Adrenal gland (tissue), 12 donors: ENCODE measurements around the gene CYB561. TPM values are rescaled to one million over a fixed set of nuclear protein-coding genes. Genes with fewer than 3 reads are reported as not detected.
A peak's percentile ranks its signal among the peaks of the same experiment; 100 is the strongest.

Experiments used
- DNase-seq, 7 donors: peaks; one replicate each; pipeline ENCODE4 v3.0.0-alpha.2; 2019 to 2020
- H3K27ac ChIP-seq, 5 donors: fragments of 200-600 bp; sonication (generic) in 4 of 5; 1 replicate in 3 of 5; 2 replicates in 2 of 5; pipeline versions ENCODE4 v1.5.1 to v1.8.0; 2016 to 2020; ENCODE audit warnings: mild to moderate bottlenecking in 1 of 5
- H3K27me3 ChIP-seq: fragments of 200-600 bp; 2 replicates; pipeline ENCODE4 v1.8.0; 2021
- H3K36me3 ChIP-seq, 2 donors: fragments of 200-600 bp; replicated peaks in 1 of 2; 1 replicate in 1 of 2; 2 replicates in 1 of 2; pipeline versions ENCODE4 v1.5.1 to v1.8.0; 2018 to 2022
- H3K4me1 ChIP-seq, 2 donors: fragments of 200-600 bp; replicated peaks in 1 of 2; 1 replicate in 1 of 2; 2 replicates in 1 of 2; pipeline versions ENCODE4 v1.5.1 to v1.8.0; 2018 to 2021
- H3K4me3 ChIP-seq, 4 donors: fragments of 200-600 bp; sonication (generic) in 3 of 4; one replicate each; pipeline ENCODE4 v1.5.1; 2016 to 2018
- H3K9me3 ChIP-seq, 3 donors: fragments of 200-600 bp; sonication (generic) in 1 of 3; replicated peaks in 1 of 3; 1 replicate in 2 of 3; 2 replicates in 1 of 3; pipeline versions ENCODE4 v1.5.1 to v1.8.0; 2016 to 2021
- CTCF ChIP-seq, 6 experiments: fragments of 450-650 bp in 4 of 6; fragments of 200-600 bp in 2 of 6; sonication (generic) in 1 of 6; IDR thresholded peaks; 1 replicate in 5 of 6; 2 replicates in 1 of 6; pipeline versions ENCODE4 v1.5.1 to v1.8.0; 2016 to 2021; ENCODE audit warnings: antibody characterized with exemption in 6 of 6, mild to moderate bottlenecking in 2 of 6, moderate library complexity in 1 of 6
- POLR2A ChIP-seq, 2 donors: fragments of 450-650 bp; IDR thresholded peaks; one replicate each; pipeline ENCODE4 v1.6.1; 2017; ENCODE audit warnings: antibody characterized with exemption in 2 of 2, mild to moderate bottlenecking in 2 of 2, moderate library complexity in 1 of 2
- WGBS, 4 donors: extraction: QIAGEN DNeasy Blood & Tissue Kit in 2 of 4; methylation state at CpG; one replicate each; pipeline versions ENCODE4 v1.1.5 to v1.1.7; 2013 to 2017; 5-methylcytosine and 5-hydroxymethylcytosine counted together
- intact Hi-C, 2 donors: fragments of 100-400 bp; cut with DNase I; formaldehyde crosslinking; loops; one replicate each; pipeline versions ENCODE4 v1.14.1 to v1.15.0; 2022 to 2023
- polyA plus RNA-seq, 3 donors: library from polyadenylated mRNA; stranded (reverse); fragments of 200-250 nt in 2 of 3; fragments of 350-450 nt in 1 of 3; fragmentation: Illumina TruSeq in 1 of 3; extraction: RNeasy Lipid Tissue Mini Kit (QIAGEN cat#74804) in 1 of 3; gene quantifications; one replicate each; pipeline ENCODE4 v1.2.3, GENCODE V29; 2013 to 2014
- total RNA-seq, 9 donors: library from RNA; depleted of rRNA in 4 of 9; stranded (reverse); fragments of >200 nt in 4 of 9; fragments of 120-200 nt in 1 of 9; fragmentation: NEBNext Ultra II Directional in 1 of 9; extraction: Animal tissue kit (Norgen Biotek cat#: 25700) in 1 of 9; gene quantifications; one replicate each; pipeline versions ENCODE4 v1.1.0 to v1.2.4, GENCODE V29; 2013 to 2023
- donor health status: healthy with polysubstance abuse.
- donor health status: Bipolar disorder and iron deficiency.
- donor health status: DM: yes; HTN: yes; CAD: no.
- donor health status: DM: no; HTN: no; CAD: no.
- donor health status: DM: no; HTN: no; CAD: no.
- donor health status: DM: yes; HTN: yes; CAD: no.

Gene CYB561
- total and polyA plus RNA-seq, 12 donors = 14.3 to 195 (median 68.4) TPM

GRCh38 chr17:63463771-63464170 is 17.7 kb upstream of the CYB561 start:
- intact Hi-C loops = no loop called here
- Histone ChIP-seq H3K4me3 (no peak overlapping the region), H3K27ac (no peak overlapping the region), H3K27me3 (no peaks in the 10 kb centered on the region), H3K36me3 (no peaks in the 10 kb centered on the region), H3K4me1 (peaks cover 0 to 12% of the 10 kb centered on the region in 2 donors), H3K9me3 (no peaks in the 10 kb centered on the region)
- TF ChIP-seq POLR2A (IDR thresholded peaks at IDR 0.05) (no peak), CTCF (IDR thresholded peaks at IDR 0.05) (no peak)
- WGBS, 4 donors = 49 to 90% (median 55%) methylated on average over 3 of the region's 3 CpGs
- DNase-seq = no peak

- Histone ChIP-seq H3K36me3 (no peaks in the 10 kb centered on the region), H3K27me3 (no peaks in the 10 kb centered on the region), H3K9me3 (no peaks in the 10 kb centered on the region), H3K4me3 (no peak overlapping the region), H3K4me1 (peaks cover 0 to 15% of the 10 kb centered on the region in 2 donors), H3K27ac (no peak overlapping the region)
- intact Hi-C loops = no loop called here
- DNase-seq = peak in 1 of 7 donors; percentile 16
- 83 to 92% (median 85%) methylated on average over 9 of the region's 9 CpGs for WGBS, 4 donors
- TF ChIP-seq CTCF (IDR thresholded peaks at IDR 0.05) (no peak), POLR2A (IDR thresholded peaks at IDR 0.05) (no peak)
Measured at GRCh38 chr17:63460018-63460417, 13.9 kb upstream of the CYB561 start.

- intact Hi-C loops = no loop called here
- no peak for DNase-seq
- H3K36me3 ChIP-seq = no peaks in the 10 kb centered on the region
- H3K4me1 ChIP-seq = peaks cover 0 to 15% of the 10 kb centered on the region in 2 donors
- no peaks in the 10 kb centered on the region for H3K9me3 ChIP-seq
- no peaks in the 10 kb centered on the region for H3K27me3 ChIP-seq
- no peak overlapping the region for H3K27ac ChIP-seq
- TF ChIP-seq POLR2A (IDR thresholded peaks at IDR 0.05) (no peak), CTCF (IDR thresholded peaks at IDR 0.05) (no peak)
- 86 to 93% (median 90%) methylated on average over 4 of the region's 4 CpGs for WGBS, 4 donors
- no peak overlapping the region for H3K4me3 ChIP-seq
Measured at GRCh38 chr17:63458478-63458877, 12.4 kb upstream of the CYB561 start.

- peaks cover 8 to 28% of the 10 kb centered on the region in 2 donors for H3K4me1 ChIP-seq
- intact Hi-C loops = no loop called here
- WGBS, 4 donors = 71 to 75% (median 74%) methylated on average over 4 of the region's 4 CpGs
- TF ChIP-seq POLR2A (IDR thresholded peaks at IDR 0.05) = no peak
- no peak for TF ChIP-seq CTCF (IDR thresholded peaks at IDR 0.05)
- no peaks in the 10 kb centered on the region for H3K27me3 ChIP-seq
- H3K27ac ChIP-seq = no peak overlapping the region
- H3K9me3 ChIP-seq = no peaks in the 10 kb centered on the region
- DNase-seq = peak in 1 of 7 donors; percentile 20
- no peak overlapping the region for H3K4me3 ChIP-seq
- no peaks in the 10 kb centered on the region for H3K36me3 ChIP-seq
Measured at GRCh38 chr17:63455417-63455816, 9.3 kb upstream of the CYB561 start.
